ENCODE measurements around the gene PPP1R15A. TPM values are rescaled to one million over a fixed set of nuclear protein-coding genes. Genes with fewer than 3 reads are reported as not detected.

The PPP1R15A gene
- total and polyA plus RNA-seq, 4 donors = 5.6 to 52.5 (median 11.3) TPM

- H3K36me3 ChIP-seq (ENCODE audit: control insufficient read depth in 4 of 4, insufficient read depth in 3 of 4, low read depth in 1 of 4, low read length in 3 of 4) = no peaks in the 10 kb centered on the region
- no peaks in the 10 kb centered on the region for H3K9me3 ChIP-seq (ENCODE audit: control insufficient read depth in 4 of 4, low read length in 3 of 4)
- TF ChIP-seq SP1 (IDR thresholded peaks at IDR 0.05) = no peak
- no peak for TF ChIP-seq FOXA2 (IDR thresholded peaks at IDR 0.05)
- TF ChIP-seq NR2F2 (IDR thresholded peaks at IDR 0.05) = no peak
- no peak for TF ChIP-seq YY1 (IDR thresholded peaks at IDR 0.05)
- no peak for TF ChIP-seq FOXA1 (IDR thresholded peaks at IDR 0.05)
- TF ChIP-seq, protein P1, sequence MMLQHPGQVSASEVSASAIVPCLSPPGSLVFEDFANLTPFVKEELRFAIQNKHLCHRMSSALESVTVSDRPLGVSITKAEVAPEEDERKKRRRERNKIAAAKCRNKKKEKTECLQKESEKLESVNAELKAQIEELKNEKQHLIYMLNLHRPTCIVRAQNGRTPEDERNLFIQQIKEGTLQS (IDR thresholded peaks at IDR 0.05) = no peak
- no peak for TF ChIP-seq MAX (IDR thresholded peaks at IDR 0.05)
- no peak for TF ChIP-seq HNF4G (IDR thresholded peaks at IDR 0.05)
- TF ChIP-seq RAD21 (IDR thresholded peaks at IDR 0.05) = no peak
- no peak for TF ChIP-seq TAF1 (conservative IDR thresholded peaks at IDR 0.05)
- TF ChIP-seq, protein P2, sequence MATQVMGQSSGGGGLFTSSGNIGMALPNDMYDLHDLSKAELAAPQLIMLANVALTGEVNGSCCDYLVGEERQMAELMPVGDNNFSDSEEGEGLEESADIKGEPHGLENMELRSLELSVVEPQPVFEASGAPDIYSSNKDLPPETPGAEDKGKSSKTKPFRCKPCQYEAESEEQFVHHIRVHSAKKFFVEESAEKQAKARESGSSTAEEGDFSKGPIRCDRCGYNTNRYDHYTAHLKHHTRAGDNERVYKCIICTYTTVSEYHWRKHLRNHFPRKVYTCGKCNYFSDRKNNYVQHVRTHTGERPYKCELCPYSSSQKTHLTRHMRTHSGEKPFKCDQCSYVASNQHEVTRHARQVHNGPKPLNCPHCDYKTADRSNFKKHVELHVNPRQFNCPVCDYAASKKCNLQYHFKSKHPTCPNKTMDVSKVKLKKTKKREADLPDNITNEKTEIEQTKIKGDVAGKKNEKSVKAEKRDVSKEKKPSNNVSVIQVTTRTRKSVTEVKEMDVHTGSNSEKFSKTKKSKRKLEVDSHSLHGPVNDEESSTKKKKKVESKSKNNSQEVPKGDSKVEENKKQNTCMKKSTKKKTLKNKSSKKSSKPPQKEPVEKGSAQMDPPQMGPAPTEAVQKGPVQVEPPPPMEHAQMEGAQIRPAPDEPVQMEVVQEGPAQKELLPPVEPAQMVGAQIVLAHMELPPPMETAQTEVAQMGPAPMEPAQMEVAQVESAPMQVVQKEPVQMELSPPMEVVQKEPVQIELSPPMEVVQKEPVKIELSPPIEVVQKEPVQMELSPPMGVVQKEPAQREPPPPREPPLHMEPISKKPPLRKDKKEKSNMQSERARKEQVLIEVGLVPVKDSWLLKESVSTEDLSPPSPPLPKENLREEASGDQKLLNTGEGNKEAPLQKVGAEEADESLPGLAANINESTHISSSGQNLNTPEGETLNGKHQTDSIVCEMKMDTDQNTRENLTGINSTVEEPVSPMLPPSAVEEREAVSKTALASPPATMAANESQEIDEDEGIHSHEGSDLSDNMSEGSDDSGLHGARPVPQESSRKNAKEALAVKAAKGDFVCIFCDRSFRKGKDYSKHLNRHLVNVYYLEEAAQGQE (IDR thresholded peaks at IDR 0.05) = no peak
- no peak for TF ChIP-seq EGR1 (IDR thresholded peaks at IDR 0.05; ENCODE audit: low read depth in 2 of 2)
- no peak for TF ChIP-seq GABPA (IDR thresholded peaks at IDR 0.05 in 1 of 2, conservative IDR thresholded peaks at IDR 0.05 in 1 of 2)
- TF ChIP-seq, protein P3, sequence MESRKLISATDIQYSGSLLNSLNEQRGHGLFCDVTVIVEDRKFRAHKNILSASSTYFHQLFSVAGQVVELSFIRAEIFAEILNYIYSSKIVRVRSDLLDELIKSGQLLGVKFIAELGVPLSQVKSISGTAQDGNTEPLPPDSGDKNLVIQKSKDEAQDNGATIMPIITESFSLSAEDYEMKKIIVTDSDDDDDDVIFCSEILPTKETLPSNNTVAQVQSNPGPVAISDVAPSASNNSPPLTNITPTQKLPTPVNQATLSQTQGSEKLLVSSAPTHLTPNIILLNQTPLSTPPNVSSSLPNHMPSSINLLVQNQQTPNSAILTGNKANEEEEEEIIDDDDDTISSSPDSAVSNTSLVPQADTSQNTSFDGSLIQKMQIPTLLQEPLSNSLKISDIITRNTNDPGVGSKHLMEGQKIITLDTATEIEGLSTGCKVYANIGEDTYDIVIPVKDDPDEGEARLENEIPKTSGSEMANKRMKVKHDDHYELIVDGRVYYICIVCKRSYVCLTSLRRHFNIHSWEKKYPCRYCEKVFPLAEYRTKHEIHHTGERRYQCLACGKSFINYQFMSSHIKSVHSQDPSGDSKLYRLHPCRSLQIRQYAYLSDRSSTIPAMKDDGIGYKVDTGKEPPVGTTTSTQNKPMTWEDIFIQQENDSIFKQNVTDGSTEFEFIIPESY (IDR thresholded peaks at IDR 0.05) = no peak
- no peak for TF ChIP-seq HNF4A (conservative IDR thresholded peaks at IDR 0.05)
- TF ChIP-seq JUND (IDR thresholded peaks at IDR 0.05) = no peak
- TF ChIP-seq CTCF (IDR thresholded peaks at IDR 0.05; ENCODE audit: low read depth, low read length, missing input control) = no peak
- no peak for TF ChIP-seq RXRA (IDR thresholded peaks at IDR 0.05)
- no peak overlapping the region for H3K4me3 ChIP-seq (ENCODE audit: low read depth in 1 of 3, low read length in 3 of 3)
- no peak overlapping the region for H3K27ac ChIP-seq (ENCODE audit: low read depth in 1 of 2, low read length in 2 of 2)
- WGBS = 83% methylated on average over 30 of the region's 30 CpGs
- H3K9ac ChIP-seq (ENCODE audit: low read depth in 1 of 2, low read length in 2 of 2) = no peak overlapping the region
- DNase-seq (ENCODE audit: low spot score) = no peak
- H3K27me3 ChIP-seq (ENCODE audit: control insufficient read depth in 4 of 4, insufficient read depth in 4 of 4, low read length in 3 of 4) = no peaks in the 10 kb centered on the region
- no peaks in the 10 kb centered on the region for H3K4me1 ChIP-seq (ENCODE audit: control insufficient read depth in 4 of 4, insufficient read depth in 4 of 4, low read length in 3 of 4)
Measured at GRCh38 chr19:48881741-48882657, 9.8 kb downstream of the PPP1R15A start.

All from liver (tissue), 9 donors.